ENCODE data around the gene QKI. TPM values are rescaled to one million over a fixed set of nuclear protein-coding genes. Genes with fewer than 3 reads are reported as not detected.

Gene QKI
- total and polyA plus RNA-seq, 2 of the 8 experiments (the other 6 are each of a cell fraction or from before 2014, with no cell fraction given): 181 to 183 TPM

GRCh38 chr6:163545370-163545769 is 130.9 kb downstream of the QKI start (continued):
- TF ChIP-seq CHD7 (IDR thresholded peaks at IDR 0.05; ENCODE audit: insufficient replicate concordance, low read length) (no peak), CEBPB (IDR thresholded peaks at IDR 0.05; ENCODE audit: low read depth, low read length) (no peak), SUZ12 (IDR thresholded peaks at IDR 0.05; ENCODE audit: low read length) (no peak), YY1 (IDR thresholded peaks at IDR 0.05; ENCODE audit: low read depth, low read length) (no peak), KDM1A (IDR thresholded peaks at IDR 0.05; ENCODE audit: borderline replicate concordance, low read length) (no peak), USF2 (IDR thresholded peaks at IDR 0.05; ENCODE audit: low read length) (no peak), E2F6 (IDR thresholded peaks at IDR 0.05) (no peak), EP300 (IDR thresholded peaks at IDR 0.05; ENCODE audit: borderline replicate concordance in 1 of 2, low read depth in 2 of 2, low read length in 2 of 2) (no peak), GABPA (IDR thresholded peaks at IDR 0.05; ENCODE audit: borderline replicate concordance, insufficient read depth, low read length) (no peak), BACH1 (IDR thresholded peaks at IDR 0.05; ENCODE audit: low read length) (no peak)
